Activated naive CD4-positive, alpha-beta T cell treated with anti-CD3 and anti-CD28 coated beads, Interleukin-2, amount 50 U/mL, for 24 hours (primary cell): Measurements from ENCODE around the gene VGLL3.

Source experiments
- H3K27ac Mint-ChIP-seq: one replicate; pipeline ENCODE4 v1.8.0; 2021; ENCODE audit warnings: mild to moderate bottlenecking, mixed read lengths
- H3K27me3 Mint-ChIP-seq: one replicate; pipeline ENCODE4 v1.8.0; 2021; ENCODE audit warnings: mixed read lengths
- H3K36me3 Mint-ChIP-seq: one replicate; pipeline ENCODE4 v1.8.0; 2021; ENCODE audit warnings: mixed read lengths
- H3K4me1 Mint-ChIP-seq: one replicate; pipeline ENCODE4 v1.8.0; 2021; ENCODE audit warnings: mixed read lengths
- H3K4me3 Mint-ChIP-seq: one replicate; pipeline ENCODE4 v1.8.0; 2021; ENCODE audit warnings: mild to moderate bottlenecking, mixed read lengths
- H3K9me3 Mint-ChIP-seq: one replicate; pipeline ENCODE4 v1.8.0; 2021; ENCODE audit warnings: mixed read lengths

Gene VGLL3

DNA sequence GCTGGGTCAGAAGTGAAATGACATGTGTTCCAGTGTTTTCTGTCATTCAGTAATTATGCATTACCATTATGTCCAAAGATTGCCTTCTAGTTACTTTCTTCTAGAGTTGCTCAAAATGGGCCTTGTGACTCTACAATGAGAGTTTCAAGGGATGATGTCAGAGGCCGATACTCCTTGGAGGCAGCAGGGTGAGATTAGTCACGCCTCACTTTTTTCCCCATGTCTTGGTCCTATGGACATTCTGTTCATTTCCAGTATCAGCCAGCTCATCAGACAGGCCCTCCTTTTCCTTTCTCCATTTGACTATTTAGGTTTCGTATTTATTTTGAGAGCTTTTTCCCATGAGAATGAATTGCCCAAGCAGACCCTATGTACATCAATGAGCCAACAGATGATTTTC is 17.5 kb downstream of the VGLL3 start:
- Mint-ChIP-seq H3K27ac (no peak overlapping the region), H3K27me3 (no peaks in the 10 kb centered on the region), H3K36me3 (no peaks in the 10 kb centered on the region), H3K4me1 (no peaks in the 10 kb centered on the region), H3K4me3 (no peak overlapping the region), H3K9me3 (no peaks in the 10 kb centered on the region)

- Mint-ChIP-seq H3K9me3 (no peaks in the 10 kb centered on the region), H3K36me3 (no peaks in the 10 kb centered on the region), H3K27me3 (no peaks in the 10 kb centered on the region), H3K27ac (no peak overlapping the region), H3K4me3 (no peak overlapping the region), H3K4me1 (no peaks in the 10 kb centered on the region)
These were observed 21.3 kb downstream of the VGLL3 start for GRCh38 chr3:86969500-86970189.

- H3K4me3 Mint-ChIP-seq: no peak overlapping the region
- no peaks in the 10 kb centered on the region for H3K4me1 Mint-ChIP-seq
- H3K27me3 Mint-ChIP-seq: no peaks in the 10 kb centered on the region
- H3K27ac Mint-ChIP-seq: no peak overlapping the region
- H3K9me3 Mint-ChIP-seq: no peaks in the 10 kb centered on the region
- H3K36me3 Mint-ChIP-seq: no peaks in the 10 kb centered on the region
These were observed 22.6 kb downstream of the VGLL3 start for GRCh38 chr3:86968244-86968932.

DNA sequence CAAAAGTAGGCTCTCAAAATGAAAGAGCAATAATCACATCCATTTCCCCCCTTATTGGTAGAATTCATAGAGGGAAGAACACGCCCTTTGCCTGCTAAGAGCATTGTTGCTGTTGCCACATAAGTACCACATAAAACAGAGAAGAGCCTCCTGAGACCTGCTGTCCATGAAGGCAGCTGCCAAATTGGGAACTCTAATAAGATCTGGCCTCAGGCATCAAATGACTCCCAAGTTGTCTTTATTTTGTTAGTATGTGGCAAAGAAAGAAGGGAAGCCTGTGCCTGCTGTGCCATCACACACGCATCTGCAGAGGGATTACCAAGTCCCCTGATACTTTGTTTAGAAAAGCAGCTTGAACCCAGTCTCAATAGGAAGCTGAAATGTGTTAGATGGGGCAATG is 23.9 kb downstream of the VGLL3 start:
- no peaks in the 10 kb centered on the region for H3K4me1 Mint-ChIP-seq
- H3K4me3 Mint-ChIP-seq: no peak overlapping the region
- H3K9me3 Mint-ChIP-seq: no peaks in the 10 kb centered on the region
- no peaks in the 10 kb centered on the region for H3K36me3 Mint-ChIP-seq
- no peak overlapping the region for H3K27ac Mint-ChIP-seq
- no peaks in the 10 kb centered on the region for H3K27me3 Mint-ChIP-seq

- no peaks in the 10 kb centered on the region for H3K36me3 Mint-ChIP-seq
- no peaks in the 10 kb centered on the region for H3K9me3 Mint-ChIP-seq
- H3K27me3 Mint-ChIP-seq: no peaks in the 10 kb centered on the region
- no peak overlapping the region for H3K4me3 Mint-ChIP-seq
- no peak overlapping the region for H3K27ac Mint-ChIP-seq
- H3K4me1 Mint-ChIP-seq: no peaks in the 10 kb centered on the region
These were observed 25.8 kb downstream of the VGLL3 start for GRCh38 chr3:86965166-86965565.

DNA sequence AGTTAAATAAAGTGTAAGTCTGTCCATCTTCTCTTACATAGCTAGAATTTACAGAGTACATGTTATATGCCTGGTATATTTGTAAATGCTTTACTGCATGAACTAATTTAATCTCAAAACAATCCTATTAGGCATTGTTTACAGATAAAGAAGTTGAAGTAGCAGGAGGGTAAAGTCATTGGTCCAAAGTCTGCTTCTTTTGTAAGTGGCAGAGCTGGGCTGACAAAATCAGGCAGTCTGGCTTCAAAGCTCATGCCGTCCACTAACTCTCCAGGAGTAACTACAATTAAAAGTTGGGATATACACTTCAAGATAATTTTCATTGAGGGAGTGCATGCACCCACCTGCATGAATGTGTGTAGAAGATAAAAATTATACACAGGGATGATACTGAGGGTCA is 27.3 kb downstream of the VGLL3 start:
- Mint-ChIP-seq H3K9me3 (no peaks in the 10 kb centered on the region), H3K36me3 (no peaks in the 10 kb centered on the region), H3K27me3 (no peaks in the 10 kb centered on the region), H3K4me3 (no peak overlapping the region), H3K27ac (no peak overlapping the region), H3K4me1 (no peaks in the 10 kb centered on the region)

DNA sequence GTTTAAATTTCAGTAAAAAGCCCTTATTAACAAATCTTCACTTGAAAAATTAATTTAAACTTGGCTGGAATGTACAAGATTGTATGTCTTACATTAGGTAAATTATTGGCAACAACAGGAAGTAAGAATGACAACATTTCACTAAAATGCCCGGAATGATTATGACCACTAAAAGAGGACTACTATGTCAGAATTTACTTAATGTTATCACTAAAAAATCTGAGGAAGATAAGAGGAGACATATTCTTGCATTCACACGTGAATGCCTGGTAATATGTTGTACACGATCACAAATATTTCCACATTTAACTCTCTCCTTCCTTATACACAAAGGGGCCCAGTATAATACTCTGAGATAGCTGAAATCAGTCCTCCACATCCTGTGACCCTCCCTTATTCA is 29.7 kb downstream of the VGLL3 start:
- H3K36me3 Mint-ChIP-seq: no peaks in the 10 kb centered on the region
- H3K27ac Mint-ChIP-seq: no peak overlapping the region
- no peaks in the 10 kb centered on the region for H3K4me1 Mint-ChIP-seq
- no peak overlapping the region for H3K4me3 Mint-ChIP-seq
- H3K27me3 Mint-ChIP-seq: no peaks in the 10 kb centered on the region
- no peaks in the 10 kb centered on the region for H3K9me3 Mint-ChIP-seq

- Mint-ChIP-seq H3K36me3 (no peaks in the 10 kb centered on the region), H3K4me3 (no peak overlapping the region), H3K27ac (no peak overlapping the region), H3K9me3 (no peaks in the 10 kb centered on the region), H3K27me3 (no peaks in the 10 kb centered on the region), H3K4me1 (no peaks in the 10 kb centered on the region)
These were observed 30.4 kb downstream of the VGLL3 start for GRCh38 chr3:86960550-86960949.

DNA sequence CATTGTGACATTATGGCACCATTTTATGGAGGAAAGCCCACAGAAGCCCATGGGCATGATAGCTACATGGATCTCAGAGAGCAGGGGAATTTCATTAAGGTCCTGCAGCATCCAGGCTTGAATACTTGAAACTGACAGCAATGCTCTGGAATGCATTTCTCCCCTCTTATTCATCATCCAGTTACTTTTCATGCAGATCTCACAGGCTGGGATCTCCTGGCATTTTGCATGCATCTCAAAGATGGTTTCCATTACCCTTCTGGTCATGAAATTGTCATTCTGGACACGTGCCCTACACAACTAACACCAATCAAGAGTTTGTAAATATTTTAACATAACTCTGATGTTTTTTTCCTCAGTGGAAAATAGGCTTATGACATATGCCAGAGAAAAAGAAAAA is 32.4 kb downstream of the VGLL3 start:
- no peaks in the 10 kb centered on the region for H3K36me3 Mint-ChIP-seq
- H3K4me1 Mint-ChIP-seq: no peaks in the 10 kb centered on the region
- H3K9me3 Mint-ChIP-seq: no peaks in the 10 kb centered on the region
- no peaks in the 10 kb centered on the region for H3K27me3 Mint-ChIP-seq
- H3K27ac Mint-ChIP-seq: no peak overlapping the region
- no peak overlapping the region for H3K4me3 Mint-ChIP-seq

DNA sequence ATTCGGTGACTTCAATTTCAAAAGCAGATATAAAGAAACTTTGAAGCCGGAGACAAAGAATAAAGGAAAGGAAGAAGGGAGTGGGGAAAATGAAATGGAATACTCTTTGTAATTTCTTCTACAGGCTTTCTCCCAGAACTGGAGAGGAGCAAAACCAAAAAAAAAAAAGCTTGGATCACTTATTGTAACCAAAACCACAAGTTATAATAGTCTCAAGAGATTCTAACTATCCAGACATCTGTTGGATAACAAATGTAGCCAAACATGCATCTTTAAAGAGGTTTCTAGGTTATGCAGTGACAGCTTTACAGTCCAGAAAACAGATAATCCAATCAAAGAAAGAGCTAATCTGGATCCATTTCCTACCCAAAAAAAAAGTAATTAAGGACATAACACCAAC is 36.2 kb downstream of the VGLL3 start:
- Mint-ChIP-seq H3K9me3 (no peaks in the 10 kb centered on the region), H3K36me3 (no peaks in the 10 kb centered on the region), H3K4me1 (no peaks in the 10 kb centered on the region), H3K27me3 (no peaks in the 10 kb centered on the region), H3K4me3 (no peak overlapping the region), H3K27ac (no peak overlapping the region)

DNA sequence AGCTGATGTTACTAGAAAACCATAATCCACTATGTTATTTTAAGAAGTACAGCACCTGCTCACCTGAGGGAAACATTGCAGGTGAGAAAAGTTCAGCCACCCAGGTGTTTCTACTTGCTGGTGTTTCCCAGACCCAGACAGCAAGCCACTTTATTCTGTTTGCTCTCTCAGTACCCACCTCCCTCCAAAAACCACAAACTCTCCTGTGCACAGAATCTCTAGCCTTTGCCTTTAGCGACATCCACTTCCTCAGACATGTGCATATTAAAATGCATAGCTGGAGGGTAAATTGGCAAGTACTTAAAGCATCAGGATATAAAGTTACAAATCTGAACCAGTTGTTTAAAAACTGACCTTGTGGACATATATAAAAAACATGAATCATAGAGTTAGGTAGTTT is 36.7 kb downstream of the VGLL3 start:
- Mint-ChIP-seq H3K27me3 (no peaks in the 10 kb centered on the region), H3K27ac (no peak overlapping the region), H3K9me3 (no peaks in the 10 kb centered on the region), H3K4me3 (no peak overlapping the region), H3K4me1 (no peaks in the 10 kb centered on the region), H3K36me3 (no peaks in the 10 kb centered on the region)

- Mint-ChIP-seq H3K27ac (no peak overlapping the region), H3K36me3 (no peaks in the 10 kb centered on the region), H3K9me3 (no peaks in the 10 kb centered on the region), H3K4me1 (no peaks in the 10 kb centered on the region), H3K4me3 (no peak overlapping the region), H3K27me3 (no peaks in the 10 kb centered on the region)
These were observed 39.6 kb downstream of the VGLL3 start for GRCh38 chr3:86951322-86951721.

GRCh38 chr3:86950717-86951116 is 40.2 kb downstream of the VGLL3 start:
- Mint-ChIP-seq H3K27ac (no peak overlapping the region), H3K27me3 (no peaks in the 10 kb centered on the region), H3K4me1 (no peaks in the 10 kb centered on the region), H3K4me3 (no peak overlapping the region), H3K36me3 (no peaks in the 10 kb centered on the region), H3K9me3 (no peaks in the 10 kb centered on the region)

GRCh38 chr3:86949850-86950249 is 41.1 kb downstream of the VGLL3 start:
- Mint-ChIP-seq H3K4me3 (no peak overlapping the region), H3K36me3 (no peaks in the 10 kb centered on the region), H3K27ac (no peak overlapping the region), H3K9me3 (no peaks in the 10 kb centered on the region), H3K27me3 (no peaks in the 10 kb centered on the region), H3K4me1 (no peaks in the 10 kb centered on the region)

DNA sequence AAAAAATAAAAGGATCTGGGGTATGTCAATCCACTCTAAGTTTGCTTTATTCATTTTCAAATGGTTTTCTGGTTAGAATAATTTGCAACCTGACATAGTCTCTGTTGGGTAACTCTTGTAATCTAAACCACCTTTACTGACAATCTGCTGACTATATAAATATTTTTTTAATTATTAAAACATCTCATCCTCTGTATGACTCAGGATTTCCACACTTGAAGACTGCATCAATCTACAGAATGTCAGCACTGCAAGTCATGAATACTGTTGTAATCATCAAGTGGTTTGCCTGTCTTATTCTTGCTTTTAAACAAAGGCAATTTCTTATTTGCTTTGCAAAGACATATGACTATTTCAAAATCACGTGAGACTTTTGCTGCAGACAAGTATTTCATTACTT is 42.1 kb downstream of the VGLL3 start:
- Mint-ChIP-seq H3K27me3 (no peaks in the 10 kb centered on the region), H3K27ac (no peak overlapping the region), H3K36me3 (no peaks in the 10 kb centered on the region), H3K4me1 (no peaks in the 10 kb centered on the region), H3K9me3 (no peaks in the 10 kb centered on the region), H3K4me3 (no peak overlapping the region)

- H3K4me1 Mint-ChIP-seq: no peaks in the 10 kb centered on the region
- no peaks in the 10 kb centered on the region for H3K27me3 Mint-ChIP-seq
- no peak overlapping the region for H3K27ac Mint-ChIP-seq
- no peaks in the 10 kb centered on the region for H3K36me3 Mint-ChIP-seq
- no peak overlapping the region for H3K4me3 Mint-ChIP-seq
- no peaks in the 10 kb centered on the region for H3K9me3 Mint-ChIP-seq
These were observed 48.7 kb downstream of the VGLL3 start for GRCh38 chr3:86942206-86942605.
